Loucy (cell line): ENCODE measurements around the gene DNAJC8.

Experiments
- CTCF ChIP-seq: fragments of 200-600 bp; sonication (generic); conservative IDR thresholded peaks from 2 replicates; pipeline ENCODE4 v1.5.1; 2014; ENCODE audit warnings: mild to moderate bottlenecking, antibody characterized with exemption, low read length
- EZH2phosphoT487 ChIP-seq: fragments of 200-600 bp; IDR thresholded peaks from 2 replicates; pipeline ENCODE4 v1.6.1; 2018; ENCODE audit warnings: antibody characterized with exemption, mild to moderate bottlenecking, moderate library complexity, borderline replicate concordance

GRCh38 chr1:28278763-28279162, 45.9 kb upstream of the DNAJC8 start:
- TF ChIP-seq CTCF (no peak), EZH2phosphoT487 (no peak)
